Measurements from ENCODE around the gene IL1RAP. TPM values are rescaled to one million over a fixed set of nuclear protein-coding genes. Genes with fewer than 3 reads are reported as not detected.

IL1RAP gene
- total RNA-seq, 1 donor from 2014 or later: 8.2 TPM

GRCh38 chr3:190494907-190495306 lies 19.0 kb upstream of the IL1RAP start:
- H3K27me3 Mint-ChIP-seq: peaks cover 3% of the 10 kb centered on the region
- H3K36me3 Mint-ChIP-seq: no peaks in the 10 kb centered on the region
- H3K9me3 Mint-ChIP-seq: no peaks in the 10 kb centered on the region
- DNase-seq (ENCODE audit: extremely low spot score, unreplicated experiment): no peak
- TF ChIP-seq, protein P1, sequence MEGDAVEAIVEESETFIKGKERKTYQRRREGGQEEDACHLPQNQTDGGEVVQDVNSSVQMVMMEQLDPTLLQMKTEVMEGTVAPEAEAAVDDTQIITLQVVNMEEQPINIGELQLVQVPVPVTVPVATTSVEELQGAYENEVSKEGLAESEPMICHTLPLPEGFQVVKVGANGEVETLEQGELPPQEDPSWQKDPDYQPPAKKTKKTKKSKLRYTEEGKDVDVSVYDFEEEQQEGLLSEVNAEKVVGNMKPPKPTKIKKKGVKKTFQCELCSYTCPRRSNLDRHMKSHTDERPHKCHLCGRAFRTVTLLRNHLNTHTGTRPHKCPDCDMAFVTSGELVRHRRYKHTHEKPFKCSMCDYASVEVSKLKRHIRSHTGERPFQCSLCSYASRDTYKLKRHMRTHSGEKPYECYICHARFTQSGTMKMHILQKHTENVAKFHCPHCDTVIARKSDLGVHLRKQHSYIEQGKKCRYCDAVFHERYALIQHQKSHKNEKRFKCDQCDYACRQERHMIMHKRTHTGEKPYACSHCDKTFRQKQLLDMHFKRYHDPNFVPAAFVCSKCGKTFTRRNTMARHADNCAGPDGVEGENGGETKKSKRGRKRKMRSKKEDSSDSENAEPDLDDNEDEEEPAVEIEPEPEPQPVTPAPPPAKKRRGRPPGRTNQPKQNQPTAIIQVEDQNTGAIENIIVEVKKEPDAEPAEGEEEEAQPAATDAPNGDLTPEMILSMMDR (conservative IDR thresholded peaks at IDR 0.05): no peak
- no peak overlapping the region for H3K4me3 Mint-ChIP-seq
- no peak overlapping the region for H3K27ac Mint-ChIP-seq
- H3K4me1 Mint-ChIP-seq (ENCODE audit: unreplicated experiment): no peaks in the 10 kb centered on the region

GRCh38 chr3:190495354-190495753 lies 18.5 kb upstream of the IL1RAP start:
- Mint-ChIP-seq H3K4me1 (ENCODE audit: unreplicated experiment) (no peaks in the 10 kb centered on the region), H3K36me3 (no peaks in the 10 kb centered on the region), H3K9me3 (no peaks in the 10 kb centered on the region), H3K27ac (no peak overlapping the region), H3K27me3 (peaks cover 3% of the 10 kb centered on the region), H3K4me3 (no peak overlapping the region)
- TF ChIP-seq, protein P1 (conservative IDR thresholded peaks at IDR 0.05): no peak
- DNase-seq (ENCODE audit: extremely low spot score, unreplicated experiment): no peak

GRCh38 chr3:190495796-190496195 lies 18.1 kb upstream of the IL1RAP start:
- TF ChIP-seq, protein P1 (conservative IDR thresholded peaks at IDR 0.05): no peak
- peaks cover 3% of the 10 kb centered on the region for H3K27me3 Mint-ChIP-seq
- no peak overlapping the region for H3K27ac Mint-ChIP-seq
- DNase-seq (ENCODE audit: extremely low spot score, unreplicated experiment): no peak
- no peak overlapping the region for H3K4me3 Mint-ChIP-seq
- no peaks in the 10 kb centered on the region for H3K36me3 Mint-ChIP-seq
- no peaks in the 10 kb centered on the region for H3K9me3 Mint-ChIP-seq
- H3K4me1 Mint-ChIP-seq (ENCODE audit: unreplicated experiment): no peaks in the 10 kb centered on the region

DNA sequence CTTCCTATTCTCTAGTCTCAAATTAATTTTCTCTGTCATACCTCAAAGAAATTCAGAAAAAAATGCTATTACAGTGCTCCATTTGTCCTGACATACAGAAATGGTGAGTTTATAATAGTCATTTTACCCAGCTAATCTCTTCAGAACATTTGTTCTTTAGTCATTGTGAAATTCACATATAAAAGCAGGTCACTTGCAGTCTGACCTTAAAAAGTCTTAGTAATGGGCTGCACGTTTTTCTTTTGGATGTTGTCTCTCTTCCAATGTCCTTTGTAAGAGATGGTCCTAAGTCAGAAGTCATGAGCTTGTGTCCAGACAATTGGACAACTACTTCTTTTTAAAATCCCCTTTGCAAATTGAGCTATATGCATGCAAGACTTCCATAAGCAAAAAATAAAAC lies 17.0 kb upstream of the IL1RAP start:
- H3K4me3 Mint-ChIP-seq: no peak overlapping the region
- H3K27ac Mint-ChIP-seq: no peak overlapping the region
- H3K36me3 Mint-ChIP-seq: no peaks in the 10 kb centered on the region
- no peaks in the 10 kb centered on the region for H3K4me1 Mint-ChIP-seq (ENCODE audit: unreplicated experiment)
- no peak for DNase-seq (ENCODE audit: extremely low spot score, unreplicated experiment)
- no peaks in the 10 kb centered on the region for H3K9me3 Mint-ChIP-seq
- H3K27me3 Mint-ChIP-seq: no peaks in the 10 kb centered on the region
- TF ChIP-seq, protein P1 (conservative IDR thresholded peaks at IDR 0.05): no peak

DNA sequence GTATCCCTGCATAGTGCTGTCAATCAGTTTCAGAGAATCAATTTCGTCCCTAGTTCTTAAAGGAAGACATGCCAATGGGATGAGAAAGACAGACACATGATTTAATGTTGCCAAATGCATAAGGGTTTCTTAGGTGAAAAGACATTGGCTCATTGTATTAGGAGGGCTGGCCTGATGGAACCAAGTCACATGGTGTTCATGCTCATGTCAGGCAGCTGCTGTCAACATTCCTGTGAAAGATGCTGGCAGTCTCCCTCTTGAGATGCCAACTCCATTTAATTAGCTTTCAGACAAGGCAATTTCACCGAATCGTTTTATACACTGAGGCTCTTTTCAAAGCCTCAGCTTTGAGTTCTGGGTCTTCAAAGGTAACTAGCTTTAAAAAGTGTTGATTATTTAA lies 16.1 kb upstream of the IL1RAP start:
- TF ChIP-seq, protein P1 (conservative IDR thresholded peaks at IDR 0.05): no peak
- no peaks in the 10 kb centered on the region for H3K27me3 Mint-ChIP-seq
- H3K4me1 Mint-ChIP-seq (ENCODE audit: unreplicated experiment): no peaks in the 10 kb centered on the region
- no peak for DNase-seq (ENCODE audit: extremely low spot score, unreplicated experiment)
- no peaks in the 10 kb centered on the region for H3K9me3 Mint-ChIP-seq
- no peaks in the 10 kb centered on the region for H3K36me3 Mint-ChIP-seq
- no peak overlapping the region for H3K4me3 Mint-ChIP-seq
- H3K27ac Mint-ChIP-seq: no peak overlapping the region

DNA sequence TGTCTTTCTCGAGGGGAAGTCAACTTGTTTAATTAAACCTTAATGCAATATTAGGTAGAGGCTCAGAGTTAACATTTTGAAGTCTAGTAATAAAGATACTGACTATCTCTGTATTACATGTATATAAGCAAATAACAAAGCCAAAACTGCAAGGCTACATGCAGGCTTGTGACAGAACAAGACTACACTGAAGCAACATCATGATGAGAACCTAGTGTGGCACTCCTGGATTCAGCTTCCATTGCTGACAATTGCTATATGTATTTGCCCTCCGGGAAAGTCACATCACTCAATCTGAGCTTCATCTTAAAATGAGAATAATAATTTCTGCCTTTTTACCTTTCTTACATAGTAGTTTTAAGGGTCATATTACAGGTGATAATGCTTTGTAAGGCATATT lies 15.6 kb upstream of the IL1RAP start:
- TF ChIP-seq, protein P1 (conservative IDR thresholded peaks at IDR 0.05): no peak
- Mint-ChIP-seq H3K9me3 (no peaks in the 10 kb centered on the region), H3K36me3 (no peaks in the 10 kb centered on the region), H3K4me3 (no peak overlapping the region), H3K27me3 (no peaks in the 10 kb centered on the region), H3K4me1 (ENCODE audit: unreplicated experiment) (no peaks in the 10 kb centered on the region), H3K27ac (no peak overlapping the region)
- DNase-seq (ENCODE audit: extremely low spot score, unreplicated experiment): no peak
